ENCODE results near the gene SFRP2. TPM values are rescaled to one million over a fixed set of nuclear protein-coding genes. Genes with fewer than 3 reads are reported as not detected.

The SFRP2 gene
- total RNA-seq, 4 donors from 2014 or later: 2.6 to 3.1 (median 3.1) TPM; not detected in 1

- TF ChIP-seq CTCF (IDR thresholded peaks at IDR 0.05; ENCODE audit: low read depth): no peak
Measured at GRCh38 chr4:153789741-153790499, 1.0 kb upstream of the SFRP2 start.

GRCh38 chr4:153788051-153788412 is 851 bp downstream of the SFRP2 start:
- TF ChIP-seq CTCF (IDR thresholded peaks at IDR 0.05; ENCODE audit: low read depth): no peak

- TF ChIP-seq CTCF (IDR thresholded peaks at IDR 0.05; ENCODE audit: low read depth): no peak
Measured at GRCh38 chr4:153787575-153787974, 1.3 kb downstream of the SFRP2 start.

GRCh38 chr4:153787061-153787560 is 1.8 kb downstream of the SFRP2 start:
- TF ChIP-seq CTCF (IDR thresholded peaks at IDR 0.05; ENCODE audit: low read depth): no peak

GRCh38 chr4:153785910-153786721 is 2.8 kb downstream of the SFRP2 start:
- no peak for TF ChIP-seq CTCF (IDR thresholded peaks at IDR 0.05; ENCODE audit: low read depth)

GRCh38 chr4:153784166-153784699 is 4.7 kb downstream of the SFRP2 start:
- no peak for TF ChIP-seq CTCF (IDR thresholded peaks at IDR 0.05; ENCODE audit: low read depth)

GRCh38 chr4:153782581-153782980 is 6.3 kb downstream of the SFRP2 start:
- TF ChIP-seq CTCF (IDR thresholded peaks at IDR 0.05; ENCODE audit: low read depth): no peak
